ENCODE data around the gene DSCAM.

DNA sequence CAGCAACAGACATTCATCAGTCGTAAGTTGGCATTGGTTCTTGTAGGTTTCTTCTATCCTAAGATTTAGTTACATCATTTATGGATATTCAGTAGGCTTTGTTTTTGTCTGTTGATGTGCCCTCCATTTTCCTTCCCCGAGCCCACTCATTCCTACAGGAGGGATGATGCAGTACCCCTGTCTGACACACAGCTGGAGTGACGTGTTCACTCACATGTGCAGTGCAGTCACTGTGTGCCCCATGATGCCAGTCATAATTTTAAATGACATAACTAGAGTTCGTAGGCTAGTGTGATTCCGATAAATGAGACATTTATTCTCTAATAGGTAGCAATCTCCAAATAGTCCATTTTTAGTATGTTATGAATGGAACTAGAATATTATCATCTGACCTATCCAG lies 438.4 kb downstream of the DSCAM start:
- TF ChIP-seq, protein P1, sequence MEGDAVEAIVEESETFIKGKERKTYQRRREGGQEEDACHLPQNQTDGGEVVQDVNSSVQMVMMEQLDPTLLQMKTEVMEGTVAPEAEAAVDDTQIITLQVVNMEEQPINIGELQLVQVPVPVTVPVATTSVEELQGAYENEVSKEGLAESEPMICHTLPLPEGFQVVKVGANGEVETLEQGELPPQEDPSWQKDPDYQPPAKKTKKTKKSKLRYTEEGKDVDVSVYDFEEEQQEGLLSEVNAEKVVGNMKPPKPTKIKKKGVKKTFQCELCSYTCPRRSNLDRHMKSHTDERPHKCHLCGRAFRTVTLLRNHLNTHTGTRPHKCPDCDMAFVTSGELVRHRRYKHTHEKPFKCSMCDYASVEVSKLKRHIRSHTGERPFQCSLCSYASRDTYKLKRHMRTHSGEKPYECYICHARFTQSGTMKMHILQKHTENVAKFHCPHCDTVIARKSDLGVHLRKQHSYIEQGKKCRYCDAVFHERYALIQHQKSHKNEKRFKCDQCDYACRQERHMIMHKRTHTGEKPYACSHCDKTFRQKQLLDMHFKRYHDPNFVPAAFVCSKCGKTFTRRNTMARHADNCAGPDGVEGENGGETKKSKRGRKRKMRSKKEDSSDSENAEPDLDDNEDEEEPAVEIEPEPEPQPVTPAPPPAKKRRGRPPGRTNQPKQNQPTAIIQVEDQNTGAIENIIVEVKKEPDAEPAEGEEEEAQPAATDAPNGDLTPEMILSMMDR (IDR thresholded peaks at IDR 0.05) = no peak
- TF ChIP-seq ZNF317 (CRISPR knock-in tag; IDR thresholded peaks at IDR 0.05; ENCODE audit: borderline replicate concordance, low read depth) = no peak
- no peak for TF ChIP-seq ZNF121 (CRISPR knock-in tag; IDR thresholded peaks at IDR 0.05)
- TF ChIP-seq, protein P2, sequence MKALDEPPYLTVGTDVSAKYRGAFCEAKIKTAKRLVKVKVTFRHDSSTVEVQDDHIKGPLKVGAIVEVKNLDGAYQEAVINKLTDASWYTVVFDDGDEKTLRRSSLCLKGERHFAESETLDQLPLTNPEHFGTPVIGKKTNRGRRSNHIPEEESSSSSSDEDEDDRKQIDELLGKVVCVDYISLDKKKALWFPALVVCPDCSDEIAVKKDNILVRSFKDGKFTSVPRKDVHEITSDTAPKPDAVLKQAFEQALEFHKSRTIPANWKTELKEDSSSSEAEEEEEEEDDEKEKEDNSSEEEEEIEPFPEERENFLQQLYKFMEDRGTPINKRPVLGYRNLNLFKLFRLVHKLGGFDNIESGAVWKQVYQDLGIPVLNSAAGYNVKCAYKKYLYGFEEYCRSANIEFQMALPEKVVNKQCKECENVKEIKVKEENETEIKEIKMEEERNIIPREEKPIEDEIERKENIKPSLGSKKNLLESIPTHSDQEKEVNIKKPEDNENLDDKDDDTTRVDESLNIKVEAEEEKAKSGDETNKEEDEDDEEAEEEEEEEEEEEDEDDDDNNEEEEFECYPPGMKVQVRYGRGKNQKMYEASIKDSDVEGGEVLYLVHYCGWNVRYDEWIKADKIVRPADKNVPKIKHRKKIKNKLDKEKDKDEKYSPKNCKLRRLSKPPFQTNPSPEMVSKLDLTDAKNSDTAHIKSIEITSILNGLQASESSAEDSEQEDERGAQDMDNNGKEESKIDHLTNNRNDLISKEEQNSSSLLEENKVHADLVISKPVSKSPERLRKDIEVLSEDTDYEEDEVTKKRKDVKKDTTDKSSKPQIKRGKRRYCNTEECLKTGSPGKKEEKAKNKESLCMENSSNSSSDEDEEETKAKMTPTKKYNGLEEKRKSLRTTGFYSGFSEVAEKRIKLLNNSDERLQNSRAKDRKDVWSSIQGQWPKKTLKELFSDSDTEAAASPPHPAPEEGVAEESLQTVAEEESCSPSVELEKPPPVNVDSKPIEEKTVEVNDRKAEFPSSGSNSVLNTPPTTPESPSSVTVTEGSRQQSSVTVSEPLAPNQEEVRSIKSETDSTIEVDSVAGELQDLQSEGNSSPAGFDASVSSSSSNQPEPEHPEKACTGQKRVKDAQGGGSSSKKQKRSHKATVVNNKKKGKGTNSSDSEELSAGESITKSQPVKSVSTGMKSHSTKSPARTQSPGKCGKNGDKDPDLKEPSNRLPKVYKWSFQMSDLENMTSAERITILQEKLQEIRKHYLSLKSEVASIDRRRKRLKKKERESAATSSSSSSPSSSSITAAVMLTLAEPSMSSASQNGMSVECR (CRISPR knock-in tag; IDR thresholded peaks at IDR 0.05; ENCODE audit: borderline replicate concordance) = no peak
- no peak for TF ChIP-seq SOX15 (CRISPR knock-in tag; IDR thresholded peaks at IDR 0.05)
- TF ChIP-seq SMAD4 (CRISPR knock-in tag; IDR thresholded peaks at IDR 0.05) = no peak
